Measurements from ENCODE around the gene SDK1. TPM values are rescaled to one million over a fixed set of nuclear protein-coding genes. Genes with fewer than 3 reads are reported as not detected.

Gene SDK1
- total RNA-seq, 1 donor from 2014 or later: 3.9 TPM

GRCh38 chr7:4175346-4175973 lies 874.4 kb downstream of the SDK1 start:
- DNase-seq (ENCODE audit: low read depth): no peak
- TF ChIP-seq CTCF (IDR thresholded peaks at IDR 0.05; ENCODE audit: insufficient read depth, low read length, poor library complexity, severe bottlenecking): no peak
- Histone ChIP-seq H3K4me3 (ENCODE audit: low read depth, low read length) (no peak overlapping the region), H3K36me3 (ENCODE audit: control insufficient read depth, insufficient read depth, low read length) (no peaks in the 10 kb centered on the region), H3K27me3 (ENCODE audit: control insufficient read depth, insufficient read depth, low read length) (no peaks in the 10 kb centered on the region)

- no peak for DNase-seq (ENCODE audit: low read depth)
- Histone ChIP-seq H3K4me3 (ENCODE audit: low read depth, low read length) (no peak overlapping the region), H3K27me3 (ENCODE audit: control insufficient read depth, insufficient read depth, low read length) (no peaks in the 10 kb centered on the region), H3K36me3 (ENCODE audit: control insufficient read depth, insufficient read depth, low read length) (no peaks in the 10 kb centered on the region)
- no peak for TF ChIP-seq CTCF (IDR thresholded peaks at IDR 0.05; ENCODE audit: insufficient read depth, low read length, poor library complexity, severe bottlenecking)
These were observed 875.9 kb downstream of the SDK1 start for GRCh38 chr7:4177001-4177400.

GRCh38 chr7:4178416-4178815 lies 877.4 kb downstream of the SDK1 start:
- no peak for TF ChIP-seq CTCF (IDR thresholded peaks at IDR 0.05; ENCODE audit: insufficient read depth, low read length, poor library complexity, severe bottlenecking)
- Histone ChIP-seq H3K4me3 (ENCODE audit: low read depth, low read length) (no peak overlapping the region), H3K27me3 (ENCODE audit: control insufficient read depth, insufficient read depth, low read length) (no peaks in the 10 kb centered on the region), H3K36me3 (ENCODE audit: control insufficient read depth, insufficient read depth, low read length) (no peaks in the 10 kb centered on the region)
- no peak for DNase-seq (ENCODE audit: low read depth)

GRCh38 chr7:4178916-4179687 lies 878.0 kb downstream of the SDK1 start:
- Histone ChIP-seq H3K27me3 (ENCODE audit: control insufficient read depth, insufficient read depth, low read length) (no peaks in the 10 kb centered on the region), H3K36me3 (ENCODE audit: control insufficient read depth, insufficient read depth, low read length) (no peaks in the 10 kb centered on the region), H3K4me3 (ENCODE audit: low read depth, low read length) (no peak overlapping the region)
- no peak for TF ChIP-seq CTCF (IDR thresholded peaks at IDR 0.05; ENCODE audit: insufficient read depth, low read length, poor library complexity, severe bottlenecking)
- DNase-seq (ENCODE audit: low read depth): no peak

GRCh38 chr7:4179688-4180380 lies 878.8 kb downstream of the SDK1 start:
- TF ChIP-seq CTCF (IDR thresholded peaks at IDR 0.05; ENCODE audit: insufficient read depth, low read length, poor library complexity, severe bottlenecking): no peak
- Histone ChIP-seq H3K4me3 (ENCODE audit: low read depth, low read length) (no peak overlapping the region), H3K36me3 (ENCODE audit: control insufficient read depth, insufficient read depth, low read length) (no peaks in the 10 kb centered on the region), H3K27me3 (ENCODE audit: control insufficient read depth, insufficient read depth, low read length) (no peaks in the 10 kb centered on the region)
- DNase-seq (ENCODE audit: low read depth): no peak

Measured in kidney epithelial cell (primary cell).